ENCODE data around the gene CIDEC. TPM values are rescaled to one million over a fixed set of nuclear protein-coding genes. Genes with fewer than 3 reads are reported as not detected.

Gene CIDEC, protein sequence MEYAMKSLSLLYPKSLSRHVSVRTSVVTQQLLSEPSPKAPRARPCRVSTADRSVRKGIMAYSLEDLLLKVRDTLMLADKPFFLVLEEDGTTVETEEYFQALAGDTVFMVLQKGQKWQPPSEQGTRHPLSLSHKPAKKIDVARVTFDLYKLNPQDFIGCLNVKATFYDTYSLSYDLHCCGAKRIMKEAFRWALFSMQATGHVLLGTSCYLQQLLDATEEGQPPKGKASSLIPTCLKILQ
- total RNA-seq (2021; ENCODE audit: unreplicated experiment) (not detected), Bru-seq, nascent RNA (percentile 6 among the genes with signal in this experiment), BruChase-seq, experiment 1, labeled RNA remaining after a 2-hour chase (not detected), BruChase-seq, experiment 2, labeled RNA remaining after a 6-hour chase (not detected)
- polyA plus RNA-seq (2012; ENCODE audit: insufficient read length) = 0.35 TPM
- long read RNA-seq = 0 reads

GRCh38 chr3:9879830-9880549 lies at the start of gene CIDEC:
TSS of gene CIDEC (minus strand) at chr3:9880253. CDS start at chr3:9878486, 1,767 bp downstream.
- Histone ChIP-seq H3K36me3 (ENCODE audit: control insufficient read depth, insufficient read depth, low read length) (no peaks in the 10 kb centered on the region), H3K27me3 (ENCODE audit: control insufficient read depth, insufficient read depth, low read length) (no peaks in the 10 kb centered on the region), H3K4me1 (ENCODE audit: control insufficient read depth, insufficient read depth, low read length) (peaks cover 12% of the 10 kb centered on the region), H3K4me3 (ENCODE audit: low read depth in 2 of 2, low read length in 2 of 2) (no peak within 1 kb of the TSS), H3K9me3 (ENCODE audit: control insufficient read depth, insufficient read depth, low read depth, low read length) (no peaks in the 10 kb centered on the region), H3K27ac (ENCODE audit: low read length) (no peak within 1 kb of the TSS)
- intact Hi-C loops (cut with micrococcal nuclease; ENCODE audit: unreplicated experiment) = no loop called here
- in situ Hi-C loops (cut with HindIII; ENCODE audit: low pct_unique_long_range_greater_than_20kb, low sequenced_read_pairs) = no loop called here
- DNase-seq (ENCODE audit: low read depth, low spot score) (no peak), ATAC-seq (no peak)
- ChIA-PET POLR2A (interaction anchor here (1.1 kb wide), 1 partner anchor 48 kb away, joined by 5 read pairs; no protein-coding TSS in a partner anchor), CTCF (interaction anchor here (0.6 kb wide), 1 partner anchor 27 kb away, joined by 3 read pairs; no protein-coding TSS in a partner anchor)
- TF ChIP-seq TCF7L2 (IDR thresholded peaks at IDR 0.05; ENCODE audit: low read depth, low read length) = no peak
- no peak for TF ChIP-seq REST (IDR thresholded peaks at IDR 0.05; ENCODE audit: insufficient read depth in 1 of 2, low read depth in 2 of 2, low read length in 1 of 2)
- TF ChIP-seq SIN3A (IDR thresholded peaks at IDR 0.05; ENCODE audit: borderline replicate concordance, insufficient read depth, low read depth, low read length) = no peak
- TF ChIP-seq CTCF (IDR thresholded peaks at IDR 0.05) = no peak
- no peak for TF ChIP-seq POLR2AphosphoS5 (IDR thresholded peaks at IDR 0.05; ENCODE audit: low read depth, low read length)
- BruUV-seq (replicated peaks) = no TSS peak

DNA sequence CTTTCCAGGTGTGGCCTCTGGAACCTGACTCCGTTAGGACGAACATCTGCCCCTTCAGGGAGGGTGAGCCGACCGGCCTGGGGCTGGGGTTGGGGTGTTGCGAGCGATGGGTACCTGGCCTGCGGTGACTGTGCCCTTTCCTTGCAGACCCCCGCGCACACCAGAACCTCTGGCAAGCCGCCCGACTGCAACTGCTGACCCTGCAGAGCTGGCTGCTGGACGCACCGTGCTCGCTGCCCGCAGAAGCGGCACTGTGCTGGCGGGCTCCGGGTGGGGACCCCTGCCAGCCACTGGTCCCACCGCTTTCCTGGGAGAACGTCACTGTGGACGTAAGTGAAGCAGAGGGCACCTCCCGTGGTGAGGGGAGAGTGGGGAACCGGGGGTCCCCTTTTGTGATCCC lies 48.1 kb upstream of the CIDEC start:
- intact Hi-C loops (cut with micrococcal nuclease; ENCODE audit: unreplicated experiment) = loop anchor here (10.0 kb wide), 1 partner anchor 83 kb away; the partner anchor contains the start of gene RPUSD3
- no peak for DNase-seq (ENCODE audit: low read depth, low spot score)
- H3K27ac ChIP-seq (ENCODE audit: low read length) = no peak overlapping the region
- no peak for ATAC-seq
- CTCF ChIA-PET = no interaction called here
- H3K9me3 ChIP-seq (ENCODE audit: control insufficient read depth, insufficient read depth, low read depth, low read length) = no peaks in the 10 kb centered on the region
- no peaks in the 10 kb centered on the region for H3K36me3 ChIP-seq (ENCODE audit: control insufficient read depth, insufficient read depth, low read length)
- in situ Hi-C loops (cut with HindIII; ENCODE audit: low pct_unique_long_range_greater_than_20kb, low sequenced_read_pairs) = no loop called here
- no peak for TF ChIP-seq REST (IDR thresholded peaks at IDR 0.05; ENCODE audit: insufficient read depth in 1 of 2, low read depth in 2 of 2, low read length in 1 of 2)
- no peak for TF ChIP-seq POLR2AphosphoS5 (IDR thresholded peaks at IDR 0.05; ENCODE audit: low read depth, low read length)
- no peak for TF ChIP-seq CTCF (IDR thresholded peaks at IDR 0.05)
- no peak for TF ChIP-seq SIN3A (IDR thresholded peaks at IDR 0.05; ENCODE audit: borderline replicate concordance, insufficient read depth, low read depth, low read length)
- no peak for TF ChIP-seq TCF7L2 (IDR thresholded peaks at IDR 0.05; ENCODE audit: low read depth, low read length)
- no peak overlapping the region for H3K4me3 ChIP-seq (ENCODE audit: low read depth in 2 of 2, low read length in 2 of 2)
- no peaks in the 10 kb centered on the region for H3K4me1 ChIP-seq (ENCODE audit: control insufficient read depth, insufficient read depth, low read length)
- POLR2A ChIA-PET = no interaction called here
- H3K27me3 ChIP-seq (ENCODE audit: control insufficient read depth, insufficient read depth, low read length) = no peaks in the 10 kb centered on the region
- BruUV-seq (replicated peaks) = no TSS peak
